Breast epithelium (tissue), 4 donors: ENCODE measurements around the gene PDP2. TPM values are rescaled to one million over a fixed set of nuclear protein-coding genes. Genes with fewer than 3 reads are reported as not detected.
"Not testable (repeated sequence)": the region's sequence is repeated elsewhere in the genome, so short reads cannot be mapped to it uniquely, and the experiment has no call there.

Experiments used
- DNase-seq, 2 donors: peaks; one replicate each; pipeline ENCODE4 v3.0.0-alpha.2; 2019; ENCODE audit warnings: low spot score in 2 of 2
- H3K27ac ChIP-seq, 2 donors: fragments of 200-600 bp; sonication (generic) in 1 of 2; one replicate each; pipeline ENCODE4 v1.5.1; 2016 to 2019; ENCODE audit warnings: mild to moderate bottlenecking in 1 of 2
- H3K27me3 ChIP-seq, 2 donors: fragments of 200-600 bp; sonication (generic) in 1 of 2; one replicate each; pipeline versions ENCODE4 v1.5.1 to v1.6.0; 2017 to 2019; ENCODE audit warnings: control low read depth in 1 of 2, mild to moderate bottlenecking in 1 of 2
- H3K36me3 ChIP-seq: fragments of 200-600 bp; one replicate; pipeline ENCODE4 v1.5.1; 2019
- H3K4me1 ChIP-seq, 2 donors: fragments of 200-600 bp; sonication (generic); one replicate each; pipeline ENCODE4 v1.5.1; 2016 to 2019; ENCODE audit warnings: control low read depth in 1 of 2
- H3K4me3 ChIP-seq, 3 donors: fragments of 200-600 bp; sonication (generic); 1 replicate in 2 of 3; 2 replicates in 1 of 3; pipeline ENCODE4 v1.5.1; 2016 to 2019; ENCODE audit warnings: mild to moderate bottlenecking in 3 of 3, moderate library complexity in 2 of 3
- H3K9me3 ChIP-seq, 2 donors: fragments of 200-600 bp; sonication (generic) in 1 of 2; one replicate each; pipeline ENCODE4 v1.5.1; 2016 to 2019; ENCODE audit warnings: control low read depth in 1 of 2
- CTCF ChIP-seq, 3 donors: fragments of 450-650 bp; IDR thresholded peaks; one replicate each; pipeline ENCODE4 v1.5.1; 2016 to 2017; ENCODE audit warnings: antibody characterized with exemption in 3 of 3, mild to moderate bottlenecking in 3 of 3, moderate library complexity in 3 of 3
- POLR2A ChIP-seq: fragments of 450-650 bp; IDR thresholded peaks from one replicate; pipeline ENCODE4 v1.6.1; 2016; ENCODE audit warnings: antibody characterized with exemption, mild to moderate bottlenecking, moderate library complexity
- POLR2AphosphoS5 ChIP-seq, 3 donors: sonication (generic); formaldehyde crosslinking; IDR thresholded peaks; one replicate each; pipeline ENCODE4 v1.6.1; 2017; ENCODE audit warnings: antibody characterized with exemption in 3 of 3
- intact Hi-C: fragments of 100-400 bp; cut with DNase I; formaldehyde crosslinking; loops from one replicate; pipeline ENCODE4 v1.15.1; 2023; ENCODE audit warnings: low total_unique reads
- total RNA-seq, 3 donors: library from RNA; depleted of rRNA; stranded (reverse); fragments of >200 nt; gene quantifications; one replicate each; pipeline ENCODE4 v1.1.0, GENCODE V29; 2016

Gene PDP2
- total RNA-seq, 3 donors from 2014 or later, result 8.8 to 18.6 (median 9.4) TPM

GRCh38 chr16:66891797-66892196, 11.5 kb downstream of the PDP2 start:
- Histone ChIP-seq H3K36me3 (no peaks in the 10 kb centered on the region), H3K4me1 (peaks cover 0 to under 1% of the 10 kb centered on the region in 2 donors), H3K4me3 (no peak overlapping the region), H3K27ac (no peak overlapping the region), H3K9me3 (no peaks in the 10 kb centered on the region), H3K27me3 (no peaks in the 10 kb centered on the region)
- no peak for TF ChIP-seq POLR2AphosphoS5 (IDR thresholded peaks at IDR 0.05)
- no peak for TF ChIP-seq CTCF (IDR thresholded peaks at IDR 0.05)
- TF ChIP-seq POLR2A, result no peak
- DNase-seq, result no peak
- intact Hi-C loops, result no loop called here

- no peak for TF ChIP-seq POLR2A
- TF ChIP-seq CTCF (IDR thresholded peaks at IDR 0.05), result no peak
- no peak for TF ChIP-seq POLR2AphosphoS5 (IDR thresholded peaks at IDR 0.05)
- intact Hi-C loops, result no loop called here
Observed at GRCh38 chr16:66894055-66894454, 13.7 kb downstream of the PDP2 start.

GRCh38 chr16:66894948-66895688, 14.8 kb downstream of the PDP2 start:
- no peak overlapping the region for H3K27ac ChIP-seq
- no peaks in the 10 kb centered on the region for H3K9me3 ChIP-seq
- no peaks in the 10 kb centered on the region for H3K4me1 ChIP-seq
- H3K27me3 ChIP-seq, result no peaks in the 10 kb centered on the region
- TF ChIP-seq CTCF (IDR thresholded peaks at IDR 0.05), result peak in 2 of 3 donors; percentile 55 to 58
- no peak for TF ChIP-seq POLR2AphosphoS5 (IDR thresholded peaks at IDR 0.05)
- intact Hi-C loops, result no loop called here
- no peaks in the 10 kb centered on the region for H3K36me3 ChIP-seq
- H3K4me3 ChIP-seq, result no peak overlapping the region
- peak in 1 of 2 donors; percentile 40 for DNase-seq

More at GRCh38 chr16:66894055-66894454, 13.7 kb downstream of the PDP2 start:
- no peaks in the 10 kb centered on the region for H3K4me1 ChIP-seq
- H3K4me3 ChIP-seq, result no peak overlapping the region
- H3K27me3 ChIP-seq, result no peaks in the 10 kb centered on the region
- H3K36me3 ChIP-seq, result no peaks in the 10 kb centered on the region
- no peak for DNase-seq
- H3K9me3 ChIP-seq, result no peaks in the 10 kb centered on the region
- H3K27ac ChIP-seq, result no peak overlapping the region

GRCh38 chr16:66895689-66895979, 15.3 kb downstream of the PDP2 start:
- Histone ChIP-seq H3K9me3 (no peaks in the 10 kb centered on the region), H3K4me1 (no peaks in the 10 kb centered on the region), H3K4me3 (no peak overlapping the region), H3K27ac (no peak overlapping the region), H3K36me3 (no peaks in the 10 kb centered on the region), H3K27me3 (no peaks in the 10 kb centered on the region)
- no peak for DNase-seq
- TF ChIP-seq POLR2AphosphoS5 (IDR thresholded peaks at IDR 0.05), result no peak
- TF ChIP-seq POLR2A, result no peak
- no peak for TF ChIP-seq CTCF (IDR thresholded peaks at IDR 0.05)
- intact Hi-C loops, result no loop called here

GRCh38 chr16:66895999-66896398, 15.7 kb downstream of the PDP2 start:
- DNase-seq, result no peak
- H3K27me3 ChIP-seq, result no peaks in the 10 kb centered on the region
- H3K4me3 ChIP-seq, result no peak overlapping the region
- H3K4me1 ChIP-seq, result no peaks in the 10 kb centered on the region
- TF ChIP-seq CTCF (IDR thresholded peaks at IDR 0.05), result no peak
- no peak for TF ChIP-seq POLR2AphosphoS5 (IDR thresholded peaks at IDR 0.05)
- no peak for TF ChIP-seq POLR2A
- H3K27ac ChIP-seq, result no peak overlapping the region
- no peaks in the 10 kb centered on the region for H3K36me3 ChIP-seq
- intact Hi-C loops, result no loop called here
- no peaks in the 10 kb centered on the region for H3K9me3 ChIP-seq

- DNase-seq, intact Hi-C loops, H3K36me3 ChIP-seq, H3K4me3 ChIP-seq, H3K27ac ChIP-seq, H3K27me3 ChIP-seq, H3K9me3 ChIP-seq, H3K4me1 ChIP-seq: not testable (repeated sequence)
Observed at GRCh38 chr16:66896682-66897081, 16.4 kb downstream of the PDP2 start.
